Measurements from ENCODE around the gene OGFOD3. TPM values are rescaled to one million over a fixed set of nuclear protein-coding genes. Genes with fewer than 3 reads are reported as not detected.
A peak's percentile ranks its signal among the peaks of the same experiment; 100 is the strongest.

Gene OGFOD3
- total RNA-seq, 2 experiments from 2014 or later: 12.9 to 13.7 TPM

DNA sequence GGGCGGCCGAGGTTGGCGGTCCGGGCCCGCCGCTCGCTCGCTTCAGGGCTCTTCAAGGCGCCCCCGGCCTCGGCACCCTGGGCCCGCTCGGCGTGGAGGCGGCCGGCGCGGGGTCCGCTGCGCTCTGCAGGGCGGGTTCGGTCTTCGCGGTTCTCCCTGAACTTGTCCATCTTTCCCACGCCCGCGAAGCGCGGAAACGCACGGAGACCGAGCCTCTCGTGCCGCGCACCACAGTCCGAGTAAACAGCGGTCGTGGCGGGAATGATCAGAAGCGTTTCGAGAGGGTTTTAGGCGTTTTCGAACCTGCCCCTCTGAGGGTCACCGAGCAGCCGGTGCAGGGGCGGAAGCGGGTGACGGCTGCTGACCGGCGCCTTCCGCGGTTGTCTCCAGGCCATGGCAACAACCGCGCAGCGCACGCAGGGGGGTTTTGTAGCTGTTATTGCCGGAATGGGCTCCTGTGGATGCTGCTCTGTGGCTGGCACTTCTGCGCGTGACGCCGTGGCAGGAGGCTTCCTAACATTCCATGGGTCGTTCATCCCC is 40.6 kb upstream of the OGFOD3 start:
- Histone ChIP-seq H3K36me3 (ENCODE audit: insufficient read depth, low read length) (peaks cover 39% of the 10 kb centered on the region), H3K27me3 (ENCODE audit: control insufficient read depth in 1 of 2, insufficient read depth in 2 of 2, low read length in 2 of 2) (no peaks in the 10 kb centered on the region), H3K4me3 (ENCODE audit: low read length) (peak overlapping the region; percentile 89), H3K4me1 (ENCODE audit: insufficient read depth, low read length) (peaks cover 39% of the 10 kb centered on the region), H3K27ac (ENCODE audit: low read depth in 1 of 2, low read length in 2 of 2) (peak overlapping the region; percentile 34 to 99), H3K9me3 (ENCODE audit: control insufficient read depth in 1 of 2, insufficient read depth in 1 of 2, low read length in 2 of 2) (no peaks in the 10 kb centered on the region)
- Mint-ChIP-seq H3K9me3 (no peaks in the 10 kb centered on the region), H3K4me3 (peak overlapping the region; percentile 91), H3K36me3 (ENCODE audit: low read depth) (peaks cover 51% of the 10 kb centered on the region), H3K4me1 (ENCODE audit: low read depth) (peaks cover 39% of the 10 kb centered on the region), H3K27ac (peak overlapping the region; percentile 99), H3K27me3 (no peaks in the 10 kb centered on the region)
- ATAC-seq (ENCODE audit: poor library complexity): no peak
- TF ChIP-seq, protein P1, sequence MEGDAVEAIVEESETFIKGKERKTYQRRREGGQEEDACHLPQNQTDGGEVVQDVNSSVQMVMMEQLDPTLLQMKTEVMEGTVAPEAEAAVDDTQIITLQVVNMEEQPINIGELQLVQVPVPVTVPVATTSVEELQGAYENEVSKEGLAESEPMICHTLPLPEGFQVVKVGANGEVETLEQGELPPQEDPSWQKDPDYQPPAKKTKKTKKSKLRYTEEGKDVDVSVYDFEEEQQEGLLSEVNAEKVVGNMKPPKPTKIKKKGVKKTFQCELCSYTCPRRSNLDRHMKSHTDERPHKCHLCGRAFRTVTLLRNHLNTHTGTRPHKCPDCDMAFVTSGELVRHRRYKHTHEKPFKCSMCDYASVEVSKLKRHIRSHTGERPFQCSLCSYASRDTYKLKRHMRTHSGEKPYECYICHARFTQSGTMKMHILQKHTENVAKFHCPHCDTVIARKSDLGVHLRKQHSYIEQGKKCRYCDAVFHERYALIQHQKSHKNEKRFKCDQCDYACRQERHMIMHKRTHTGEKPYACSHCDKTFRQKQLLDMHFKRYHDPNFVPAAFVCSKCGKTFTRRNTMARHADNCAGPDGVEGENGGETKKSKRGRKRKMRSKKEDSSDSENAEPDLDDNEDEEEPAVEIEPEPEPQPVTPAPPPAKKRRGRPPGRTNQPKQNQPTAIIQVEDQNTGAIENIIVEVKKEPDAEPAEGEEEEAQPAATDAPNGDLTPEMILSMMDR (IDR thresholded peaks at IDR 0.05): no peak
- intact Hi-C loops (cut with DNase I, micrococcal nuclease): loop anchor here (1.0 to 5.0 kb wide), 5 partner anchors 9 to 587 kb away; partner anchors contain the start of genes CYBC1 (in 2 of the 2), ARHGDIA (in 1 of the 2), FOXK2 (in 1 of the 2) and HEXD (in 1 of the 2)
- CTCF ChIA-PET: no interaction called here
- DNase-seq: peak in 7 of 14 experiments; percentile 6 to 60 (median 33)
- POLR2A ChIA-PET: interaction anchor here (0.7 to 2.1 kb wide), 6 partner anchors 9 to 61 kb away, joined by 3 to 37 read pairs (median 8); partner anchors contain the start of gene FOXK2

DNA sequence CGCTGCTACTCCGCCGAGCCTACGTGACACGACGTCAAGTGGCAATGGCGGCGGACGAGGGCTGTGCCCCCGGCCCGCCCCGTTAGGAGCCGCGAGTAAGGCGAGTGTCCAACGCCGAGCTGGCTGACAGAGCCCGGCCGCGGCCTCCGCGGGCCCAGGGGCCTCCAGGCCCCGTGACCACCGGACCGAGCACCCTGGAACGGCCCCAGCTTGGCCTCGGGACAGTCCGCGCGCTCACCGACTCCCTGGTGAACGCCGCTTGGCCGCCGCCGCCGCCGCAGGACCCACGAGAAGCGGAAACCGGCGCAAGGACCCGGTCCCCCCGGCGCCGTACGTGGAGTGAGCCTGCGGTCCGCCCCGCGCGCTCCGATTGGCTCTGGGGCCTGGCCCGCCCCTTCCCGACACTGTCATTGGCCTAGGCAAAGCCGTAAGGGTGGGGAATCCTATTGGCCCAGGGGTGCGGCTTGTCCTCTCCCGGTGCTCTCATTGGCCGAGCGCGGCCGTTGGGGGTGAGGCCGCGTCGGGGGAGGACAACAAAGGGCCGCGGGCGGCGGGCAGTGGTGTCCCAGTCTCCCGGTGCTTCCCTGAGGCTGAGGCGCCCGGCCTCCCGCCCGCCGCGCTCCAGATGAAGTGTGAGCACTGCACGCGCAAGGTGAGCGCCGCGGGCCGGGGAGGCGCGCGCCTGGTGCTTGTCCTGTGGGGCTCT is 39.9 kb upstream of the OGFOD3 start, which contains the start of gene NARF:
TSS of gene NARF (plus strand) at position 563 of the 706 bp plus-strand sequence. CDS start at position 626, 63 bp downstream.
- H3K4me3 ChIP-seq (ENCODE audit: low read length): peak within 1 kb of the TSS; percentile 89
- Mint-ChIP-seq H3K4me1 (ENCODE audit: low read depth) (peaks cover 39% of the 10 kb centered on the region), H3K27me3 (no peaks in the 10 kb centered on the region), H3K4me3 (peak within 1 kb of the TSS; percentile 91), H3K27ac (peak within 1 kb of the TSS; percentile 99), H3K36me3 (ENCODE audit: low read depth) (peaks cover 44% of the 10 kb centered on the region), H3K9me3 (no peaks in the 10 kb centered on the region)
- DNase-seq (peak; percentile 89 to 98 (median 96)), ATAC-seq (ENCODE audit: poor library complexity) (peak; percentile 96)
- intact Hi-C loops (cut with DNase I, micrococcal nuclease): loop anchor here (1.0 to 5.0 kb wide), 5 partner anchors 8 to 586 kb away; partner anchors contain the start of genes CYBC1 (in 2 of the 2), ARHGDIA (in 1 of the 2), FOXK2 (in 1 of the 2) and HEXD (in 1 of the 2)
- H3K36me3 ChIP-seq (ENCODE audit: insufficient read depth, low read length): peaks cover 32% of the 10 kb centered on the region
- POLR2A ChIA-PET: interaction anchor here (0.6 to 2.1 kb wide), 9 partner anchors 9 to 164 kb away, joined by 3 to 37 read pairs (median 4); partner anchors contain the start of gene FOXK2
- H3K27ac ChIP-seq (ENCODE audit: low read depth in 1 of 2, low read length in 2 of 2): peak within 1 kb of the TSS; percentile 95 to 99
- CTCF ChIA-PET: no interaction called here
- no peaks in the 10 kb centered on the region for H3K27me3 ChIP-seq (ENCODE audit: control insufficient read depth in 1 of 2, insufficient read depth in 2 of 2, low read length in 2 of 2)
- TF ChIP-seq, protein P1 (IDR thresholded peaks at IDR 0.05): no peak
- no peaks in the 10 kb centered on the region for H3K9me3 ChIP-seq (ENCODE audit: control insufficient read depth in 1 of 2, insufficient read depth in 1 of 2, low read length in 2 of 2)
- H3K4me1 ChIP-seq (ENCODE audit: insufficient read depth, low read length): peaks cover 39% of the 10 kb centered on the region

DNA sequence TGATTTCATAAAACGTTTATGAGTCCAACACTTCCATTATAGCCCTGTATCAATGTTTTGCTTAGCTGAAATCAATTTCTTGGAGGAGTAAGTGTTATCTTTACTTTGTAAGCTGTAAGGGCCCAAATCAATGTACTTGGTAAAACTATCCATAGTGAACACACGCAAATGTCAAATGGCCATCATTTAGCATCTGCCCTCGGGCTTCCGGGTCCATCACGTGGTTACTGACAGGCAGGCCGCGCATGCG is 39.5 kb upstream of the OGFOD3 start:
- Histone ChIP-seq H3K9me3 (ENCODE audit: control insufficient read depth in 1 of 2, insufficient read depth in 1 of 2, low read length in 2 of 2) (no peaks in the 10 kb centered on the region), H3K27me3 (ENCODE audit: control insufficient read depth in 1 of 2, insufficient read depth in 2 of 2, low read length in 2 of 2) (no peaks in the 10 kb centered on the region), H3K27ac (ENCODE audit: low read depth in 1 of 2, low read length in 2 of 2) (peak overlapping the region; percentile 95 to 99), H3K4me3 (ENCODE audit: low read length) (peak overlapping the region; percentile 89), H3K36me3 (ENCODE audit: insufficient read depth, low read length) (peaks cover 29% of the 10 kb centered on the region), H3K4me1 (ENCODE audit: insufficient read depth, low read length) (peaks cover 39% of the 10 kb centered on the region)
- CTCF ChIA-PET: no interaction called here
- DNase-seq: peak in 2 of 14 experiments; percentile 94 to 97
- no peak for ATAC-seq (ENCODE audit: poor library complexity)
- no peaks in the 10 kb centered on the region for H3K9me3 Mint-ChIP-seq
- H3K4me3 Mint-ChIP-seq: peak overlapping the region; percentile 85
- no peaks in the 10 kb centered on the region for H3K27me3 Mint-ChIP-seq
- peaks cover 39% of the 10 kb centered on the region for H3K4me1 Mint-ChIP-seq (ENCODE audit: low read depth)
- TF ChIP-seq, protein P1 (IDR thresholded peaks at IDR 0.05): no peak
- POLR2A ChIA-PET: interaction anchor here (0.9 to 2.1 kb wide), 8 partner anchors 9 to 164 kb away, joined by 3 to 37 read pairs (median 5); partner anchors contain the start of gene FOXK2
- H3K27ac Mint-ChIP-seq: peak overlapping the region; percentile 99
- H3K36me3 Mint-ChIP-seq (ENCODE audit: low read depth): peaks cover 40% of the 10 kb centered on the region
- intact Hi-C loops (cut with DNase I, micrococcal nuclease): loop anchor here (1.0 to 5.0 kb wide), 5 partner anchors 8 to 586 kb away; partner anchors contain the start of genes CYBC1 (in 2 of the 2), ARHGDIA (in 1 of the 2), FOXK2 (in 1 of the 2) and HEXD (in 1 of the 2)
